DND-41 (cell line): ENCODE data around the gene CTU2.

ENCODE experiments used
- ATAC-seq: fragments of 200-7000 bp; cut with Tn5 transposase; 3 replicates; pipeline ENCODE4 v1.9.1; 2021; ENCODE audit warnings: low read depth; ENCODE audit not compliant: insufficient read depth
- DNase-seq: peaks from one replicate; pipeline ENCODE4 v3.0.0-alpha.2; 2020
- H2AFZ ChIP-seq: 2 replicates; pipeline ENCODE4 v1.6.0; 2012; ENCODE audit warnings: low read depth, low read length
- H3K27ac ChIP-seq: 2 replicates; pipeline ENCODE4 v1.5.1; 2012; ENCODE audit warnings: low read length, inconsistent platforms
- H3K27me3 ChIP-seq: fragments of 200-600 bp; sonication (generic); 2 replicates; pipeline ENCODE4 v1.6.0; 2012; ENCODE audit warnings: low read length, mild to moderate bottlenecking, inconsistent platforms; ENCODE audit not compliant: insufficient read depth, poor library complexity
- H3K36me3 ChIP-seq: 2 replicates; pipeline ENCODE4 v1.5.1; 2012; ENCODE audit warnings: low read length, inconsistent platforms; ENCODE audit not compliant: insufficient read depth
- H3K4me1 ChIP-seq: 2 replicates; pipeline ENCODE4 v1.5.1; 2012; ENCODE audit warnings: mild to moderate bottlenecking, low read length; ENCODE audit not compliant: insufficient read depth
- H3K4me2 ChIP-seq: 2 replicates; pipeline ENCODE4 v1.6.0; 2012; ENCODE audit warnings: mild to moderate bottlenecking, moderate library complexity, low read length, inconsistent platforms; ENCODE audit not compliant: insufficient read depth
- H3K4me3 ChIP-seq, 2 experiments: fragments of 200-600 bp in 1 of 2; shearing (Covaris generic) in 1 of 2; 2 replicates each; pipeline ENCODE4 v1.5.1; 2012 to 2016; ENCODE audit warnings: inconsistent platforms in 2 of 2, low read length in 2 of 2, mild to moderate bottlenecking in 2 of 2, low read depth in 1 of 2, moderate library complexity in 1 of 2
- H3K79me2 ChIP-seq: 2 replicates; pipeline ENCODE4 v1.6.0; 2012; ENCODE audit warnings: low read length, inconsistent platforms; ENCODE audit not compliant: insufficient read depth
- H3K9ac ChIP-seq: 2 replicates; pipeline ENCODE4 v1.6.0; 2012; ENCODE audit warnings: low read depth, mild to moderate bottlenecking, inconsistent platforms, low read length, moderate library complexity
- H3K9me3 ChIP-seq: 2 replicates; pipeline ENCODE4 v1.5.1; 2012; ENCODE audit warnings: low read length, moderate library complexity, mild to moderate bottlenecking, inconsistent platforms; ENCODE audit not compliant: insufficient read depth, severe bottlenecking
- H4K20me1 ChIP-seq: 2 replicates; pipeline ENCODE4 v1.6.0; 2012; ENCODE audit warnings: low read length; ENCODE audit not compliant: insufficient read depth
- CTCF ChIP-seq: IDR thresholded peaks from 2 replicates; pipeline ENCODE4 v1.5.1; 2012; ENCODE audit warnings: borderline replicate concordance, low read length, moderate library complexity, mild to moderate bottlenecking; ENCODE audit not compliant: poor library complexity, severe bottlenecking; ENCODE audit errors: extremely low read depth
- EZH2 ChIP-seq: IDR thresholded peaks from 3 replicates; pipeline ENCODE4 v1.6.1; 2012; ENCODE audit warnings: borderline replicate concordance, low read depth, mild to moderate bottlenecking, moderate library complexity, low read length, inconsistent platforms; ENCODE audit not compliant: severe bottlenecking

CTU2 gene

GRCh38 chr16:88697831-88698615, 8.3 kb upstream of the CTU2 start:
- no peak overlapping the region for H2AFZ ChIP-seq
- H3K9ac ChIP-seq, result no peak overlapping the region
- H3K4me3 ChIP-seq, result no peak overlapping the region
- peaks cover 31% of the 10 kb centered on the region for H3K4me1 ChIP-seq
- no peak overlapping the region for H3K27ac ChIP-seq
- peaks cover 20% of the 10 kb centered on the region for H4K20me1 ChIP-seq
- TF ChIP-seq CTCF (peak; percentile 48), EZH2 (no peak)
- H3K79me2 ChIP-seq, result peaks cover 33% of the 10 kb centered on the region
- no peak overlapping the region for H3K4me2 ChIP-seq
- H3K27me3 ChIP-seq, result no peaks in the 10 kb centered on the region
- H3K36me3 ChIP-seq, result peaks cover 58% of the 10 kb centered on the region
- no peaks in the 10 kb centered on the region for H3K9me3 ChIP-seq
- ATAC-seq (no peak), DNase-seq (no peak)

- ATAC-seq (no peak), DNase-seq (no peak)
- no peaks in the 10 kb centered on the region for H3K27me3 ChIP-seq
- H3K4me2 ChIP-seq, result no peak overlapping the region
- peaks cover 20% of the 10 kb centered on the region for H4K20me1 ChIP-seq
- peaks cover 58% of the 10 kb centered on the region for H3K36me3 ChIP-seq
- no peak overlapping the region for H2AFZ ChIP-seq
- H3K4me1 ChIP-seq, result peaks cover 38% of the 10 kb centered on the region
- TF ChIP-seq EZH2 (no peak), CTCF (no peak)
- no peak overlapping the region for H3K9ac ChIP-seq
- no peak overlapping the region for H3K27ac ChIP-seq
- peaks cover 37% of the 10 kb centered on the region for H3K79me2 ChIP-seq
- no peak overlapping the region for H3K4me3 ChIP-seq
- H3K9me3 ChIP-seq, result no peaks in the 10 kb centered on the region
Observed at GRCh38 chr16:88698646-88699045, 7.7 kb upstream of the CTU2 start.

- no peaks in the 10 kb centered on the region for H3K9me3 ChIP-seq
- peaks cover 26% of the 10 kb centered on the region for H4K20me1 ChIP-seq
- no peak overlapping the region for H3K4me3 ChIP-seq
- no peak for TF ChIP-seq CTCF
- no peak for TF ChIP-seq EZH2
- H2AFZ ChIP-seq, result no peak overlapping the region
- H3K79me2 ChIP-seq, result peaks cover 43% of the 10 kb centered on the region
- no peak for ATAC-seq
- H3K27me3 ChIP-seq, result no peaks in the 10 kb centered on the region
- H3K36me3 ChIP-seq, result peaks cover 58% of the 10 kb centered on the region
- H3K27ac ChIP-seq, result no peak overlapping the region
- H3K4me2 ChIP-seq, result no peak overlapping the region
- peaks cover 43% of the 10 kb centered on the region for H3K4me1 ChIP-seq
- no peak for DNase-seq
- H3K9ac ChIP-seq, result no peak overlapping the region
Observed at GRCh38 chr16:88699180-88699579, 7.1 kb upstream of the CTU2 start.
